Esophagus muscularis mucosa (tissue), 3 donors: ENCODE measurements around the gene TRAK2.

Experiments
- CTCF ChIP-seq, 3 experiments: fragments of 200-600 bp in 2 of 3; fragments of 450-650 bp in 1 of 3; sonication (generic) in 2 of 3; IDR thresholded peaks; one replicate each; pipeline ENCODE4 v1.5.1; 2017 to 2019; ENCODE audit warnings: antibody characterized with exemption in 3 of 3, mild to moderate bottlenecking in 2 of 3, moderate library complexity in 1 of 3
- POLR2AphosphoS5 ChIP-seq, 2 donors: sonication (generic); formaldehyde crosslinking; IDR thresholded peaks; one replicate each; pipeline ENCODE4 v1.6.1; 2017; ENCODE audit warnings: antibody characterized with exemption in 2 of 2

- TF ChIP-seq POLR2AphosphoS5 (IDR thresholded peaks at IDR 0.05) (no peak), CTCF (IDR thresholded peaks at IDR 0.05) (no peak)
Measured at GRCh38 chr2:201396595-201396994, 54.7 kb downstream of the TRAK2 start.
